Liver (tissue), 9 donors: ENCODE results near the gene NLGN4X. TPM values are rescaled to one million over a fixed set of nuclear protein-coding genes. Genes with fewer than 3 reads are reported as not detected.

Experiments
- DNase-seq: peaks from one replicate; pipeline ENCODE4 v3.0.0-alpha.2; 2017; ENCODE audit warnings: low spot score
- H3K27ac ChIP-seq, 2 donors: one replicate each; pipeline ENCODE4 v1.7.0; 2013; ENCODE audit warnings: inconsistent platforms in 2 of 2, low read length in 2 of 2, control low read depth in 1 of 2, low read depth in 1 of 2, mild to moderate bottlenecking in 1 of 2
- H3K27me3 ChIP-seq, 4 donors: one replicate each; pipeline versions ENCODE4 v1.6.1 to v1.7.0; 2013; ENCODE audit warnings: low read length in 3 of 4, inconsistent platforms in 1 of 4, mild to moderate bottlenecking in 1 of 4, moderate library complexity in 1 of 4; ENCODE audit not compliant: control insufficient read depth in 4 of 4, insufficient read depth in 4 of 4
- H3K36me3 ChIP-seq, 4 donors: one replicate each; pipeline versions ENCODE4 v1.6.1 to v1.7.0; 2013; ENCODE audit warnings: low read length in 3 of 4, mild to moderate bottlenecking in 3 of 4, low read depth in 1 of 4, moderate library complexity in 1 of 4; ENCODE audit not compliant: control insufficient read depth in 4 of 4, insufficient read depth in 3 of 4
- H3K4me1 ChIP-seq, 4 donors: one replicate each; pipeline versions ENCODE4 v1.6.1 to v1.7.0; 2013; ENCODE audit warnings: low read length in 3 of 4, mild to moderate bottlenecking in 3 of 4, moderate library complexity in 1 of 4; ENCODE audit not compliant: control insufficient read depth in 4 of 4, insufficient read depth in 4 of 4
- H3K4me3 ChIP-seq, 3 donors: one replicate each; pipeline versions ENCODE4 v1.6.1 to v1.7.0; 2013; ENCODE audit warnings: low read length in 3 of 3, control low read depth in 1 of 3, low read depth in 1 of 3, mild to moderate bottlenecking in 1 of 3
- H3K9ac ChIP-seq, 2 donors: one replicate each; pipeline ENCODE4 v1.7.0; 2013; ENCODE audit warnings: low read length in 2 of 2, mild to moderate bottlenecking in 2 of 2, moderate library complexity in 2 of 2, control low read depth in 1 of 2, low read depth in 1 of 2
- H3K9me3 ChIP-seq, 4 donors: one replicate each; pipeline versions ENCODE4 v1.6.1 to v1.7.0; 2013; ENCODE audit warnings: low read length in 3 of 4; ENCODE audit not compliant: control insufficient read depth in 4 of 4
- CTCF ChIP-seq: fragments of 150-350 bp; IDR thresholded peaks from 2 replicates; pipeline ENCODE4 v1.5.1; 2017; ENCODE audit warnings: improper control_type of control experiment, low read depth, low read length; ENCODE audit not compliant: missing input control
- FOXA1 ChIP-seq: IDR thresholded peaks from 2 replicates; pipeline ENCODE4 v1.6.1; 2016; ENCODE audit warnings: antibody characterized with exemption
- RAD21 ChIP-seq, 2 donors: IDR thresholded peaks; 2 replicates each; pipeline ENCODE4 v1.6.1; 2016; ENCODE audit warnings: antibody characterized with exemption in 2 of 2, mild to moderate bottlenecking in 2 of 2
- REST ChIP-seq: IDR thresholded peaks from 2 replicates; pipeline ENCODE4 v1.6.1; 2016; ENCODE audit warnings: antibody characterized with exemption, mild to moderate bottlenecking
- RXRA ChIP-seq, 2 donors: IDR thresholded peaks; 2 replicates each; pipeline ENCODE4 v1.6.1; 2017 to 2018; ENCODE audit warnings: antibody characterized with exemption in 2 of 2, mild to moderate bottlenecking in 1 of 2
- SP1 ChIP-seq: IDR thresholded peaks from 2 replicates; pipeline ENCODE4 v1.6.1; 2018; ENCODE audit warnings: antibody characterized with exemption, mild to moderate bottlenecking
- YY1 ChIP-seq: IDR thresholded peaks from 2 replicates; pipeline ENCODE4 v1.6.1; 2016; ENCODE audit warnings: antibody characterized with exemption, mild to moderate bottlenecking
- ZBTB33 ChIP-seq: IDR thresholded peaks from 2 replicates; pipeline ENCODE4 v1.6.1; 2016; ENCODE audit warnings: antibody characterized with exemption
- WGBS: extraction: QIAGEN DNeasy Blood & Tissue Kit; methylation state at CpG from one replicate; pipeline ENCODE4 v1.1.7; 2013; 5-methylcytosine and 5-hydroxymethylcytosine counted together
- polyA plus RNA-seq, 2 donors: library from polyadenylated mRNA; stranded (reverse) in 1 of 2; unstranded in 1 of 2; fragments of 200-250 nt in 1 of 2; fragments of >200 nt in 1 of 2; fragmentation: Nextera tagmentation in 1 of 2; extraction: Ambion mirVana in 1 of 2; gene quantifications; one replicate each; pipeline versions ENCODE4 v1.2.1 to v1.2.3, GENCODE V29; 2013 to 2015
- total RNA-seq, 2 donors: library from RNA; depleted of rRNA; stranded (reverse); fragments of >200 nt; gene quantifications; one replicate each; pipeline ENCODE4 v1.2.3, GENCODE V29; 2014
- donor health status: healthy.
- donor health status: healthy.
- donor health status: healthy.
- donor health status: healthy.
- donor health status: healthy.

The NLGN4X gene
- total and polyA plus RNA-seq, 4 donors, result 0.33 to 2.8 (median 0.93) TPM

- no peak for TF ChIP-seq REST
Measured at GRCh38 chrX:5991393-5991792, 237.3 kb downstream of the NLGN4X start (continued).

- 79% methylated on average over 1 of the region's 1 CpG for WGBS
- H3K4me1 ChIP-seq, result no peaks in the 10 kb centered on the region
- DNase-seq, result no peak
- H3K9ac ChIP-seq, result no peak overlapping the region
- TF ChIP-seq ZBTB33 (no peak), RXRA (IDR thresholded peaks at IDR 0.05) (no peak), YY1 (no peak), CTCF (no peak), SP1 (no peak), REST (no peak)
- no peaks in the 10 kb centered on the region for H3K9me3 ChIP-seq
- no peaks in the 10 kb centered on the region for H3K27me3 ChIP-seq
- H3K36me3 ChIP-seq, result no peaks in the 10 kb centered on the region
- no peak overlapping the region for H3K4me3 ChIP-seq
- H3K27ac ChIP-seq, result no peak overlapping the region
Measured at GRCh38 chrX:5979338-5979737, 249.3 kb downstream of the NLGN4X start.

GRCh38 chrX:5976332-5976731 is 252.3 kb downstream of the NLGN4X start:
- Histone ChIP-seq H3K9ac (no peak overlapping the region), H3K4me1 (no peaks in the 10 kb centered on the region), H3K27me3 (no peaks in the 10 kb centered on the region), H3K9me3 (no peaks in the 10 kb centered on the region), H3K27ac (no peak overlapping the region), H3K4me3 (no peak overlapping the region), H3K36me3 (no peaks in the 10 kb centered on the region)
- DNase-seq, result no peak
- TF ChIP-seq CTCF, result no peak
- no peak for TF ChIP-seq REST
- TF ChIP-seq RAD21 (IDR thresholded peaks at IDR 0.05), result no peak
- TF ChIP-seq FOXA1, result no peak
- WGBS, result 82% methylated on average over 4 of the region's 4 CpGs
